Rectal smooth muscle tissue (tissue), 1 donor: ENCODE results near the gene CCDC30.

Experiments
- H3K27ac ChIP-seq: one replicate; pipeline ENCODE4 v1.7.0; 2013; ENCODE audit warnings: low read depth, low read length, inconsistent platforms
- H3K27me3 ChIP-seq: one replicate; pipeline ENCODE4 v1.7.0; 2013; ENCODE audit warnings: low read length; ENCODE audit not compliant: control insufficient read depth, insufficient read depth
- H3K36me3 ChIP-seq: one replicate; pipeline ENCODE4 v1.7.0; 2013; ENCODE audit warnings: low read length; ENCODE audit not compliant: control insufficient read depth, insufficient read depth
- H3K4me1 ChIP-seq: one replicate; pipeline ENCODE4 v1.7.0; 2013; ENCODE audit warnings: low read length; ENCODE audit not compliant: control insufficient read depth, insufficient read depth
- H3K4me3 ChIP-seq: one replicate; pipeline ENCODE4 v1.7.0; 2013; ENCODE audit warnings: low read length
- H3K9ac ChIP-seq: one replicate; pipeline ENCODE4 v1.7.0; 2013; ENCODE audit warnings: low read length

Gene CCDC30

GRCh38 chr1:42462828-42463763 lies at the start of gene CCDC30:
Gene CCDC30, plus strand, starts transcription at chr1:42463286. Its CDS starts 17,266 bp downstream, at chr1:42480552.
- no peak within 1 kb of the TSS for H3K27ac ChIP-seq
- no peaks in the 10 kb centered on the region for H3K27me3 ChIP-seq
- H3K9ac ChIP-seq = no peak within 1 kb of the TSS
- H3K4me1 ChIP-seq = peaks cover 5% of the 10 kb centered on the region
- H3K4me3 ChIP-seq = peak within 1 kb of the TSS; percentile 82
- H3K36me3 ChIP-seq = no peaks in the 10 kb centered on the region

DNA sequence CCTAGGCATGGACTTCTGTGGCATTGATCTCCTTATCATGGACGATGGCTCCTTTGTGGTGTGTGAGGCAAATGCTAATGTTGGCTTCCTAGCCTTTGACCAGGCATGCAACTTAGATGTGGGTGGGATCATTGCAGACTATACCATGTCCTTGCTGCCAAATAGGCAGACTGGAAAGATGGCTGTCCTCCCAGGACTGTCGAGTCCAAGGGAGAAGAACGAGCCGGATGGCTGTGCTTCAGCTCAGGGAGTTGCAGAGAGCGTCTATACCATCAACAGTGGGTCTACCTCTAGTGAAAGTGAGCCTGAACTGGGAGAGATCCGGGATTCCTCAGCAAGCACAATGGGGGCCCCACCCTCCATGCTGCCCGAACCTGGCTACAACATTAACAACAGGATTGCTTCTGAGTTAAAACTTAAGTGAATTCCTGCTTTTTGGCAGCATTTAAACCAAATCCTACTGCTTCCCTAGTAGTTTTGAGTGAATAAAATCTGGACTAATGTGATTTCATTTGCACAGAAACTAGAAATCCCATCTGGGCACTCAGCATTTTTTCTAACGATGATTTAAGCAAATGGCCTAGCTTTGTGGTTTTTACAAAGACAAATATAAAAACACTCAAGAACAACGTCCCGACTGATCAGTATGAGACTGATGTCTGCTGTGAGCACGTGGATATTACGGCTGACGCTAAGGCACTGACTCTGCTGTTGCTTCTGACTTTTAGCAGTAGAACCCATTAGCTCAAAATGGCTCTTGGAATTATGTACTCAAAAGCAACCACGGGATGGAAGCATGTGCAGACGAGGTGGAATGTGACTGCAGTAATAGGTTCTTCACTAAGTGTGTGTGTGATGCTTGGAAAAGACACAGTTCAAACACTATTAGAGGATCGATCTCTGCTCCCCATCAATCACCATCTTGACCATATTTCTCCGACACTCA lies 48.3 kb upstream of the CCDC30 start:
- H3K9ac ChIP-seq = no peak overlapping the region
- no peaks in the 10 kb centered on the region for H3K27me3 ChIP-seq
- no peak overlapping the region for H3K4me3 ChIP-seq
- H3K36me3 ChIP-seq = no peaks in the 10 kb centered on the region
- H3K27ac ChIP-seq = no peak overlapping the region
- H3K4me1 ChIP-seq = peaks cover 7% of the 10 kb centered on the region

GRCh38 chr1:42417166-42417565 lies 45.9 kb upstream of the CCDC30 start:
- H3K4me1 ChIP-seq = peaks cover 24% of the 10 kb centered on the region
- no peak overlapping the region for H3K27ac ChIP-seq
- H3K4me3 ChIP-seq = no peak overlapping the region

GRCh38 chr1:42418516-42418915 lies 44.6 kb upstream of the CCDC30 start:
- no peak overlapping the region for H3K4me3 ChIP-seq
- H3K27ac ChIP-seq = no peak overlapping the region

More at GRCh38 chr1:42417166-42417565, 45.9 kb upstream of the CCDC30 start:
- Histone ChIP-seq H3K9ac (no peak overlapping the region), H3K27me3 (no peaks in the 10 kb centered on the region), H3K36me3 (no peaks in the 10 kb centered on the region)

GRCh38 chr1:42419126-42419821 lies 43.8 kb upstream of the CCDC30 start:
- Histone ChIP-seq H3K9ac (no peak overlapping the region), H3K36me3 (no peaks in the 10 kb centered on the region), H3K4me3 (no peak overlapping the region), H3K4me1 (peaks cover 24% of the 10 kb centered on the region), H3K27me3 (no peaks in the 10 kb centered on the region), H3K27ac (peak overlapping the region; percentile 81)

More at GRCh38 chr1:42418516-42418915, 44.6 kb upstream of the CCDC30 start:
- Histone ChIP-seq H3K27me3 (no peaks in the 10 kb centered on the region), H3K9ac (no peak overlapping the region), H3K4me1 (peaks cover 24% of the 10 kb centered on the region), H3K36me3 (no peaks in the 10 kb centered on the region)

DNA sequence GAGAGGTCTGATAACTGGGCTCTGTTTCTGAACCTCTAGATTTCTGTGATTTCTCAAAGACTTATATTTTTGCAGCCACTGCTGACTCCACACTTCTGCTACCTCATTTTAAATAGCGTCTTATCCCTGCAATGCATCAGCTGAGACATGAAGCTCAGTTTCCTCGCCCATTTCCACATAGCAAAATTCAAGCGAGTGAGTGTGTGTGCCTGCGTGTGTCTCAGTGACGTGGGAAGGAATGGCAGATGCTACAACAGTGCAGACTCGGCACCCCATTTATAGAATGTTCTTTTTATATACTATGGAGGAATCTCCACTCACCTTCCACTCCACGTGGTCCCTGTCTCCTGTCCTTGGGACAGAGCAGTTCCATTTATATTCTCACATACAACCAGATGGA lies 43.0 kb upstream of the CCDC30 start:
- H3K9ac ChIP-seq = no peak overlapping the region
- H3K27me3 ChIP-seq = no peaks in the 10 kb centered on the region
- no peaks in the 10 kb centered on the region for H3K36me3 ChIP-seq
- H3K27ac ChIP-seq = peak overlapping the region; percentile 81
- H3K4me3 ChIP-seq = no peak overlapping the region
- peaks cover 24% of the 10 kb centered on the region for H3K4me1 ChIP-seq

- peak overlapping the region; percentile 81 for H3K27ac ChIP-seq
- peak overlapping the region; percentile 22 for H3K4me3 ChIP-seq
- no peaks in the 10 kb centered on the region for H3K36me3 ChIP-seq
- H3K27me3 ChIP-seq = no peaks in the 10 kb centered on the region
- H3K9ac ChIP-seq = no peak overlapping the region
- peaks cover 24% of the 10 kb centered on the region for H3K4me1 ChIP-seq
Observed at GRCh38 chr1:42420911-42421585, 42.0 kb upstream of the CCDC30 start.

- no peak overlapping the region for H3K9ac ChIP-seq
- H3K4me3 ChIP-seq = no peak overlapping the region
Observed at GRCh38 chr1:42422737-42423136, 40.3 kb upstream of the CCDC30 start.

GRCh38 chr1:42423681-42424080 lies 39.4 kb upstream of the CCDC30 start:
- no peak overlapping the region for H3K9ac ChIP-seq
- no peak overlapping the region for H3K4me3 ChIP-seq
- no peaks in the 10 kb centered on the region for H3K27me3 ChIP-seq
- H3K27ac ChIP-seq = no peak overlapping the region
- H3K4me1 ChIP-seq = peaks cover 24% of the 10 kb centered on the region
- H3K36me3 ChIP-seq = no peaks in the 10 kb centered on the region

More at GRCh38 chr1:42422737-42423136, 40.3 kb upstream of the CCDC30 start:
- no peak overlapping the region for H3K27ac ChIP-seq
- H3K27me3 ChIP-seq = no peaks in the 10 kb centered on the region
- peaks cover 24% of the 10 kb centered on the region for H3K4me1 ChIP-seq
- H3K36me3 ChIP-seq = no peaks in the 10 kb centered on the region

GRCh38 chr1:42424201-42424600 lies 38.9 kb upstream of the CCDC30 start:
- Histone ChIP-seq H3K9ac (no peak overlapping the region), H3K27ac (no peak overlapping the region), H3K4me3 (no peak overlapping the region), H3K36me3 (no peaks in the 10 kb centered on the region), H3K4me1 (peaks cover 22% of the 10 kb centered on the region), H3K27me3 (no peaks in the 10 kb centered on the region)

DNA sequence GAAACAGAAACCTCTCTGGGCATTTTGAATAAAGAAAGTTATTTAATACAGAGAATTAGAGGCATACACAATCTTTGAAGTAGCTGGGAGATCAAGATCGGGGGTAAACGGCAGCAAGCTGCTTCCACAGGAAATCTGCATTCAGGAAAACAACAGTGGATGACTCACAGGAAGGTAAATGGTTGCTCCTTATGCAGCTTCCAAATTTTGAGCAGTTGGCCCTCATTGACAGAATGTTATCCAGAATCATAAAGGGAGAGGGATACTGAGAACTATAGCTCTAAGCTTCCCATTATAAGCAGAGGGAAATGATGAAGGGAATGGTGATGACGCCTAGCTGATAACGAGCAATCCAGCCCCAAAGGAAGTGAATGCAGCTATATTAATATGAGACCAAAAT lies 35.8 kb upstream of the CCDC30 start:
- H3K27ac ChIP-seq = no peak overlapping the region
- no peaks in the 10 kb centered on the region for H3K27me3 ChIP-seq
- no peaks in the 10 kb centered on the region for H3K36me3 ChIP-seq
- no peaks in the 10 kb centered on the region for H3K4me1 ChIP-seq
- no peak overlapping the region for H3K4me3 ChIP-seq
- H3K9ac ChIP-seq = no peak overlapping the region
